ENCODE results near the gene BTBD9.

The BTBD9 gene

GRCh38 chr6:38593409-38593808 lies 46.3 kb downstream of the BTBD9 start:
- no peak for DNase-seq

GRCh38 chr6:38591439-38591838 lies 48.3 kb downstream of the BTBD9 start:
- DNase-seq, result no peak

- DNase-seq, result no peak
Observed at GRCh38 chr6:38589367-38589720, 50.4 kb downstream of the BTBD9 start.

- DNase-seq, result no peak
Observed at GRCh38 chr6:38588631-38589366, 50.9 kb downstream of the BTBD9 start.

GRCh38 chr6:38587766-38588362 lies 51.9 kb downstream of the BTBD9 start:
- DNase-seq, result no peak

- DNase-seq, result no peak
Observed at GRCh38 chr6:38586992-38587391, 52.7 kb downstream of the BTBD9 start.

- DNase-seq, result no peak
Observed at GRCh38 chr6:38584731-38585130, 55.0 kb downstream of the BTBD9 start.

GRCh38 chr6:38583523-38583922 lies 56.2 kb downstream of the BTBD9 start:
- DNase-seq, result no peak

GRCh38 chr6:38580030-38580429 lies 59.7 kb downstream of the BTBD9 start:
- no peak for DNase-seq

GRCh38 chr6:38579010-38579628 lies 60.6 kb downstream of the BTBD9 start:
- DNase-seq, result no peak

GRCh38 chr6:38578075-38578474 lies 61.7 kb downstream of the BTBD9 start:
- DNase-seq, result no peak

- DNase-seq, result no peak
Observed at GRCh38 chr6:38577492-38577891, 62.2 kb downstream of the BTBD9 start.

GRCh38 chr6:38573801-38574395 lies 65.8 kb downstream of the BTBD9 start:
- DNase-seq, result no peak

- no peak for DNase-seq
Observed at GRCh38 chr6:38572186-38572813, 67.4 kb downstream of the BTBD9 start.

GRCh38 chr6:38571721-38572120 lies 68.0 kb downstream of the BTBD9 start:
- no peak for DNase-seq

GRCh38 chr6:38570750-38571149 lies 69.0 kb downstream of the BTBD9 start:
- DNase-seq, result peak; percentile 19

GRCh38 chr6:38567436-38567835 lies 72.3 kb downstream of the BTBD9 start:
- peak; percentile 86 for DNase-seq

- DNase-seq, result no peak
Observed at GRCh38 chr6:38566295-38567030, 73.3 kb downstream of the BTBD9 start.

GRCh38 chr6:38564301-38564700 lies 75.4 kb downstream of the BTBD9 start:
- DNase-seq, result no peak

GRCh38 chr6:38555606-38556005 lies 84.1 kb downstream of the BTBD9 start:
- DNase-seq, result no peak

GRCh38 chr6:38554700-38555413 lies 84.9 kb downstream of the BTBD9 start:
- no peak for DNase-seq

GRCh38 chr6:38554014-38554413 lies 85.7 kb downstream of the BTBD9 start:
- no peak for DNase-seq
